Neural crest cell (in vitro differentiated cells): ENCODE data around the gene CLCN4. TPM values are rescaled to one million over a fixed set of nuclear protein-coding genes. Genes with fewer than 3 reads are reported as not detected.

ENCODE experiments used
- DNase-seq: peaks from one replicate; pipeline ENCODE4 v3.0.0; 2021; ENCODE audit warnings: low read depth, mixed read lengths, low spot score
- H3K27ac Mint-ChIP-seq: one replicate; pipeline ENCODE4 v1.8.0; 2021; ENCODE audit warnings: mild to moderate bottlenecking, mixed read lengths; ENCODE audit not compliant: unreplicated experiment
- H3K27me3 Mint-ChIP-seq: 2 replicates; pipeline ENCODE4 v1.8.0; 2021; ENCODE audit warnings: low read depth, mild to moderate bottlenecking, mixed read lengths
- H3K36me3 Mint-ChIP-seq: 2 replicates; pipeline ENCODE4 v1.8.0; 2021; ENCODE audit warnings: low read depth, mild to moderate bottlenecking, mixed read lengths
- H3K4me1 Mint-ChIP-seq: 2 replicates; pipeline ENCODE4 v1.8.0; 2021; ENCODE audit warnings: mixed read lengths
- H3K4me3 Mint-ChIP-seq: one replicate; pipeline ENCODE4 v1.8.0; 2021; ENCODE audit warnings: mild to moderate bottlenecking, mixed read lengths
- H3K9me3 Mint-ChIP-seq: 2 replicates; pipeline ENCODE4 v1.8.0; 2021; ENCODE audit warnings: mixed read lengths
- total RNA-seq: library from RNA; stranded (reverse); gene quantifications from 2 replicates; pipeline ENCODE4 v1.2.1, GENCODE V29; 2021
- TF ChIP-seq, protein P1 (sequence below): fragments of 200-600 bp; sonication (generic); conservative IDR thresholded peaks from 2 replicates; pipeline ENCODE4 v1.5.0; 2021; ENCODE audit warnings: antibody characterized with exemption, mild to moderate bottlenecking

CLCN4 gene
- total RNA-seq, 1 donor from 2014 or later, result 8.8 TPM

DNA sequence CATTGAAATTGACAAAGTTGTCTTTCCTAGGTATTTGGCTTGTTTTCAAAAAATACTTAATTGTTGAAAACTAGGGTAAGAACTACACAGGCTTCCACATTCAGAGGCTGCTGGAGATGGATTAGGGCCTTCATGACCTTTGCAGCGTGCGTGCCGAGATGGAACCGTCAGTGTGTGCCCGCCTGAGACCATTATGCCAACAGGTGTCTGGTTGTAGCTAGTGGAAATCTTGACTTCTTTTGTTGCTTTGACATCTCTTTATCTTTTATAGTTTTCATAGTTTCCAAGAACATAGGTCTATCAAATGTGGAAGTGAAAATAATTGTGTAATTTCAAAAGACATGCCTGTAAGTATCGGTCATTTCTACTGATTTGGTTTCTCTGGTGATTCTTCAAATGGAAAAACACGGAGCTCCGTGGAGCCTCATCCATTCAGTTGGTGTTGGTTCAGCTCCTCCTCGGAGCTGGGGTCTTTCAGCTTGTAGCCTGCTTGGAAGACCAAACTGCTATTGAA lies 38.9 kb upstream of the CLCN4 start:
- TF ChIP-seq, protein P1, sequence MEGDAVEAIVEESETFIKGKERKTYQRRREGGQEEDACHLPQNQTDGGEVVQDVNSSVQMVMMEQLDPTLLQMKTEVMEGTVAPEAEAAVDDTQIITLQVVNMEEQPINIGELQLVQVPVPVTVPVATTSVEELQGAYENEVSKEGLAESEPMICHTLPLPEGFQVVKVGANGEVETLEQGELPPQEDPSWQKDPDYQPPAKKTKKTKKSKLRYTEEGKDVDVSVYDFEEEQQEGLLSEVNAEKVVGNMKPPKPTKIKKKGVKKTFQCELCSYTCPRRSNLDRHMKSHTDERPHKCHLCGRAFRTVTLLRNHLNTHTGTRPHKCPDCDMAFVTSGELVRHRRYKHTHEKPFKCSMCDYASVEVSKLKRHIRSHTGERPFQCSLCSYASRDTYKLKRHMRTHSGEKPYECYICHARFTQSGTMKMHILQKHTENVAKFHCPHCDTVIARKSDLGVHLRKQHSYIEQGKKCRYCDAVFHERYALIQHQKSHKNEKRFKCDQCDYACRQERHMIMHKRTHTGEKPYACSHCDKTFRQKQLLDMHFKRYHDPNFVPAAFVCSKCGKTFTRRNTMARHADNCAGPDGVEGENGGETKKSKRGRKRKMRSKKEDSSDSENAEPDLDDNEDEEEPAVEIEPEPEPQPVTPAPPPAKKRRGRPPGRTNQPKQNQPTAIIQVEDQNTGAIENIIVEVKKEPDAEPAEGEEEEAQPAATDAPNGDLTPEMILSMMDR, result no peak
- Mint-ChIP-seq H3K27ac (no peak overlapping the region), H3K27me3 (no peaks in the 10 kb centered on the region), H3K4me3 (no peak overlapping the region), H3K36me3 (peaks cover 56% of the 10 kb centered on the region), H3K4me1 (peaks cover 5% of the 10 kb centered on the region), H3K9me3 (peaks cover 25% of the 10 kb centered on the region)
- no peak for DNase-seq

DNA sequence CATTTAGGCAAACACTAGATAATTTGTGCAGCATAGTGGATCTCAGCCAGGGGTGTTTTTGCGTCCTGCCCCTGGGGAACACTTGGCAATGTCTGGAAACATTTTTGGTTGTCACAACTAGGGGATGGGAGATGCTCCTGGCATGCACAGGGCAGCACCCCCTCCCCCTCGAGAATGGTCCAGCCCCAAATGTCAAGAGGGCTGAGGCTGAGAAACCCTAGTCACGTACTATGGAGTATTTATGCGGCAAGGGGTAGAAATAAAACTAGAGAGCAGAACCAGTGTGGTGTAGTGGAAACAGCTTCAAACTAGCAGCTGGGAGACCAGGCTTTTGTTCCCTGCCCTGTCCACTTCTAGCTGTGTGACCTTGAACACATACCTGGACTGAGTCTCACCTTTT lies 38.2 kb upstream of the CLCN4 start:
- Mint-ChIP-seq H3K27ac (no peak overlapping the region), H3K36me3 (peaks cover 53% of the 10 kb centered on the region), H3K4me3 (no peak overlapping the region), H3K4me1 (peaks cover 5% of the 10 kb centered on the region), H3K9me3 (peaks cover 25% of the 10 kb centered on the region), H3K27me3 (no peaks in the 10 kb centered on the region)
- no peak for DNase-seq
- TF ChIP-seq, protein P1, result no peak

DNA sequence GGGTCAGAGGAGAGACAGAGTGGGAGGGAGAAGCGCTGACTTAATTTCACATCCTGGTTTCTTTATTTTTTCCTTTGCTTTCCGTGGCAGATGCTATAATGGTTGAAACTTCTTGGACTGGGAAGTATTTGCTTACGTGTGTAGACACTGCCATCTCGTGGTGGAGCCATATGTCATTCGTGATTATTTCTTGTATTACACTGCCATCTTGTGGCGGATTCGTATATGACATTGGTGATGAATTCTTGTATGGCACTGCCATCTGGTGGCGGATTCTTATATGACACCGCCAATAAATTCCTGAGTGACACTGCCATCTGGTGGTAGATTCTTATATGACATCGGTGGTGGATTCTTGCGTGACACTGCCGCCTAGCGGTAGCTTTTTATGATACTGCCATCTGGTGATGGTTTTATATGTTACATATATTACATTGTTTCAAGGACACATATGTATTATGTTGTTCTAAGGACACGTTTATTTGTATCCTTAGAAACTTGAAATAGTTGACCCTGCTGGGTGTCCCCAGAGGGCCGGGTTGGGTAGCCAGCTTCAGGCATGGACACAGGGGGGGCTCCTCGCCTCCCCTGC lies 37.3 kb upstream of the CLCN4 start:
- H3K4me1 Mint-ChIP-seq, result peaks cover 5% of the 10 kb centered on the region
- H3K36me3 Mint-ChIP-seq, result peaks cover 53% of the 10 kb centered on the region
- no peak overlapping the region for H3K27ac Mint-ChIP-seq
- H3K9me3 Mint-ChIP-seq, result peaks cover 25% of the 10 kb centered on the region
- H3K27me3 Mint-ChIP-seq, result no peaks in the 10 kb centered on the region
- TF ChIP-seq, protein P1, result peak; percentile 100
- peak overlapping the region; percentile 36 for H3K4me3 Mint-ChIP-seq
- DNase-seq, result peak; percentile 86

DNA sequence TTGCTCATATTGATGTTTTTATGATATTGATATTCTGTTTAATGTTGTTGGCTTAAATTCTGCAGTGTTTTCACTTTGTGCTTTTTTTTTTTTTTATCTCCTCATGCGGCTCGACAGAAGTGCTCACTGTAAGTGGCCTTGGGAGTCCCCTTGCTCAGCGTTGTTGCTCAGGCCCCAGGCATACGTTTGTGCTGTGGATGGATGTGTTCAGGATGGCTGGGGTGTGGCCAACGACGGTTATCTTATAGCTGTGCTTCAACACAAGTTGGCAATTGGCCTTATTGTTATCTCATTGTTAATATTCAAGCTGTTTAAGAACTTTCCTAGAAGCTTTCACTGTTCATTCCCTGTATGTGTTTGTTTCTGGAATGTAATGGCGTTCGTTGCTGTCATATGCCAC lies 36.4 kb upstream of the CLCN4 start:
- Mint-ChIP-seq H3K27ac (no peak overlapping the region), H3K36me3 (peaks cover 59% of the 10 kb centered on the region), H3K9me3 (peaks cover 25% of the 10 kb centered on the region)

DNA sequence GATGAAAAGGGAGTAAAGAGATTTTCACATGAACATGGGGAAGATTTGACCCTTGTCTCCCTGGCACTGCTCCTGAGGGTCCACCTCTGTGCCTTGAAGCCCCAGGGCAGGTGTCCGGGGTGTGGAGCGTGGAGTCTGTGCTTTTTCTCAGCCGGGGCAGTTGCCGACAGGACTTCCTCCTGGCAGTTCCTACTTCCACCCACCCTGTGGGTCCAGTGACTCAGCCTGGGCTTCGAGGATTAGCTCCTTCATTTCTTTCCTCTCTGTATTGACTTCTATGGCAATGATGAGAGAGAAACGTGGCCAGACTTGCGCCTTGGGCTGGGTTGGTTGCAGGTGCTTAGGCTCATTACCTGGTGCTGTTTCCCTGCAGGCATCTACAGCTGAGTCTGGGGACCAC lies 35.9 kb upstream of the CLCN4 start:
- Mint-ChIP-seq H3K27me3 (no peaks in the 10 kb centered on the region), H3K27ac (no peak overlapping the region), H3K4me3 (no peak overlapping the region), H3K4me1 (peaks cover 5% of the 10 kb centered on the region), H3K36me3 (peaks cover 59% of the 10 kb centered on the region), H3K9me3 (peaks cover 25% of the 10 kb centered on the region)
- TF ChIP-seq, protein P1, result no peak
- no peak for DNase-seq

More for the DNA sequence above, 36.4 kb upstream of the CLCN4 start:
- Mint-ChIP-seq H3K27me3 (no peaks in the 10 kb centered on the region), H3K4me1 (peaks cover 5% of the 10 kb centered on the region), H3K4me3 (no peak overlapping the region)
- TF ChIP-seq, protein P1, result no peak
- no peak for DNase-seq
